COLO829 (cell line): ENCODE measurements around the gene LCOR.

Experiments used
- DNase-seq: peaks from one replicate; pipeline ENCODE4 v3.0.0; 2012; ENCODE audit warnings: low spot score

The LCOR gene

GRCh38 chr10:96988426-96988825 is 156.3 kb downstream of the LCOR start:
- no peak for DNase-seq

- no peak for DNase-seq
Measured at GRCh38 chr10:96991313-96991841, 159.3 kb downstream of the LCOR start.

DNA sequence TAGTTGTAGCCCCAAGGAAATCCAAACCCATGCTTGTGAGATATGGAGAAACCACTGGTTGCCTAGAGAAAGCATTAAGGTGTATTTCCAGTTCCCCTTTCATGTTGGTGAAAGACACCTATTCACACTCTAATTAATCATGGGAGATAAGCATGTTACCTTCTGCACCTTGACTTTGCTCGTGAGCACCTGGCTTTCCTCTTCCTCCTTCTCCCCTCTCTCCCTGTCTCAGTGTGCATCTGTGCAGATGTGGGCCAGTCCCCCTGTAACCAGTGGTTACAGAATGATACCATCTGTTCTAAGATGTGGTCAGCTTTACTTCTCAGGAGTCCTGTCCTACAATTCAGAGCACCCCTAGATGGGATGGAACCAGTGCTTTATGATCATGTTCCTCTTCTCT is 160.6 kb downstream of the LCOR start:
- DNase-seq: no peak

DNA sequence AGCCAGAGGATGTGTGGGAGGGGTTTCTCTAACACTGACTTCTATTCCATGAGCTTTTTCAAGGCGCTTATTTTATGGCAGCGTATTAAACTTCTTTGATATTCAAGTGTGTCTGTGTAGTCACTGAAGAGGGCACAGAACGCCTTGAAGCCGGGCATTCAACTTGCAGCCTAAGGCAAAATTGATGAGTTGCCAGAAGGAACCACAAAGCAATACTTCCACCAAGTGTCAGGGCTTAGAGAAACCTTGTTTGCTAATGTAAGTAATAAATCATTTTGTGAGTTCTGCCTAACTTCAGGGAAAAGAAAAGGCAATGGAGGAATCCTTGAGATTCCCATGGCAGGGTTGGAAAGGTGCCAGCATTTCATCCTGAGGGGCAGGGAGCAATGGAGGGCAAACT is 163.8 kb downstream of the LCOR start:
- peak; percentile 94 for DNase-seq

DNA sequence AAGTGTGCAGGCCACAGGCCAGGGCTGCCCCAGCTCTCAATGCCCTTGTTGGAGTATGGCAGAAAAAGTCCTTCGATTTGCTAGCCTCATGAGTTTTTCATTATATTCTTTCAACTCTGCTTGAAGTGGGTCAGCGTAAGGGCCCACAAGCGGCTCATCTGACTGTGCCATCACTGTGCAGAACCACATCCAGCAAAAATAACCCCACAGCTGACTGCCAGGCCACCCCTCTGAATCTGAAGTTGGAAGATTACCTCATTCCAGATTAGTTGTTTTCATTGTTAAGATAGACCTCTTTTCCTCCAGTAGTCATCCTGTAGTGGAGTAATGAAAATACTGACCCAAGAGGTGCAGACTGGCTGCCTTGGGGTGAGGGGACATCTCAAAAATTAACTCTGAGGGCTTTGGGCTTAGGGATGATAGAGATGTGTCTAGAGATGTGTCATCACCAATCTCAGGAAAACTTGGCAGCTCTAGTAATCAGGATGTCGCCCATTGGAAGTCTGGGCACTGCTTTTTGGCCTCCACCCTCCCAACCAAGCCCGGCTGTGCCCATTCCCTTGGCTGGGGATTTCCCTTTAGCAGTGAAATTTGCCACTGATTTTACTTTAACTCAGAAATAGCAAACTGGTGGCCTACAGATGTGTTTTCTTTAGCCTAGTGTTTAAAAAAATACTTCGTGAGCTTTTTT is 164.3 kb downstream of the LCOR start:
- DNase-seq: peak; percentile 6

DNA sequence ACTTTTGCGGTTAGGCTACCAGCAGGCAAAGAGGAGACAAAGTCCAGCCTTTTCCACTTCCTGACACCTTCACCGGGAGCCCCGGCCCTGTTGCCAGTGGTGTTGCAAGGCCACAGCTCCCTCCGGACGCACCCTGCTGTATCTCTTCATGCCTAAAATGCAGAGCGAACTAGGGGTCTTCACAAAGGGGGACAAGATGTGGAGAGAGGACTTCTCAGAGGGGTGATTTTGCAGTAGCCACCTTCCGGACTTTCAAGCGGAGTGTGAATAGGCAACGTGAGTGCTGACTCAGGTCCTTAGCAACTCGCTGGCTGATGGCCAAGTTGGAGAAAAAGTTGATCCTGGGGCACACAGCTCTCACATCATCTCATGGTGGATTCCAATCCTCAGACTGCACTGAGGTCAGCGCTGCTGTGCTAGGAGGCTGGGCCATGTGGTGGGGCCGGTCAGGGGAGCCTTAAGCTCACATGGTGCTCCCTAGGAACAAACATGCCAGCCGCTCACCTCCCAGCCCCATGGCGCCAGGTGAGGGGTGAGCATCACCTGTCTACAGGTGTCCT is 166.3 kb downstream of the LCOR start:
- no peak for DNase-seq

- DNase-seq: no peak
Measured at GRCh38 chr10:96999337-96999736, 167.2 kb downstream of the LCOR start.

GRCh38 chr10:96999987-97000386 is 167.9 kb downstream of the LCOR start:
- no peak for DNase-seq

DNA sequence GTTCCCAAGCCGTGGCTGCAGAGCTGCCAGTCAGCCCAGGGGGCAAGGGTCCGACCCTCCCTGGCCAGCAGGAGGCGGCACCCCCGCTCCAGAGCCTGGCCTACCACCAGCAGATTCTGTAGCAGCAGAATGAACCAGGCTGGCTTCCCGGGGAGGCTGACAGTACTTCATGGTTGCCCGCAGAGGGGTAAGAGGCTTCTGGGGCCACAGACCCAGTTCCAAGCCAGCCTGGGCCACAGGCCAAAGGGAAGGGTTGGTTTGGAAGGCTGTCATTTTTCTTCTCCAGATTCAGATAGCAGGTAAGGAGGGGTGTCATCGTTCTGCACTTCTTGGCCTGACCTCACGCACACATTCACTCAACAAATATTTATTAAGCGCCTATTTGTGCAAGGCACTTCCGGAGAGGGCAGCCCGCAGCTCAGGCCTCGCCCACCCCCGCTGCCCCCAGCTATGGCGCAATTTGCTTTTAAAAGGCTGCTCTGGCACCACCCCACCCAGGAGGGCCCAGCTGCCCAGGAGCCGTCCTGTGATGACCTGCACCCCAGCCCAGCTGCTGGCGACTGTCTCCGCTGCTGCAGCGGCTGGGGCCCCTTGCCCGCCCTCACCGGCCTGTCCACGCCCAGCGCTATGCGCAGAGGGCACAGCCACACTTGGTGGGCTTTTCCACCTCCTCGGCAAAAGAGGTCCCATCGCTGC is 168.5 kb downstream of the LCOR start:
- no peak for DNase-seq

- no peak for DNase-seq
Measured at GRCh38 chr10:97001183-97001991, 169.3 kb downstream of the LCOR start.

GRCh38 chr10:97002670-97003069 is 170.6 kb downstream of the LCOR start:
- DNase-seq: no peak

DNA sequence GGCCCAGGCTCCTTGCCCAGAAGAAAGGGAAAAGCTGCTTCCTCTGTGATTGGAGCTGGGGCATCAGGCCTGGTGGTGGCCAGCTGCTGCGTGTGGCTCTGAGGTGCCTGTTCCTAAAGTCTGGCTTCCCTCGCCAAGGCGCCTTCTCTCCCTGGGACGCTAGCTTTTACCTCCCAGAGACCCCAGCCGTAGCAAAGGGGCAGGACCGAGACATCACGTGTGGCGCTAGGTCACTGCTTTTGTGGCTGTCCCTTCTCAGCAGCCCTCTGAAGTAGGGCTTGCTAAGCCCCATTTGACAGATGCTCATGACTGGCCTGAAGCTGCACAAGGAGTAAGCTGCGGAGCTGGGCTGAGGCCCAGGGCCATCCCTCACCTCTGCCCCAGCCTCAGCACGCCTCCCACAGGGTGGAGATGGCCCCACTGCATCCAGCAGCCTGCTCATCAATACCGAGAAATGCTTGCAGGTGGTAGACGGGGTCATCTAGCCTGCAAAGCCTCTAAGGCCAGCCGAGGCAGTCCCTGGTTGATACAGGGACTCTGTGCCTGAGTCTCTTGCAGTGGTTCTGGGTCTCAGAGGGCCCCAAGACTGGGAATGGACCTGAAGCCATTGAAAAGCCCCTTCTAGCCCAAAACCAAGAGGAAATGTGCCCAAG is 171.2 kb downstream of the LCOR start:
- no peak for DNase-seq

- DNase-seq: no peak
Measured at GRCh38 chr10:97003804-97004201, 171.7 kb downstream of the LCOR start.

GRCh38 chr10:97004591-97004990 is 172.5 kb downstream of the LCOR start:
- DNase-seq: no peak

DNA sequence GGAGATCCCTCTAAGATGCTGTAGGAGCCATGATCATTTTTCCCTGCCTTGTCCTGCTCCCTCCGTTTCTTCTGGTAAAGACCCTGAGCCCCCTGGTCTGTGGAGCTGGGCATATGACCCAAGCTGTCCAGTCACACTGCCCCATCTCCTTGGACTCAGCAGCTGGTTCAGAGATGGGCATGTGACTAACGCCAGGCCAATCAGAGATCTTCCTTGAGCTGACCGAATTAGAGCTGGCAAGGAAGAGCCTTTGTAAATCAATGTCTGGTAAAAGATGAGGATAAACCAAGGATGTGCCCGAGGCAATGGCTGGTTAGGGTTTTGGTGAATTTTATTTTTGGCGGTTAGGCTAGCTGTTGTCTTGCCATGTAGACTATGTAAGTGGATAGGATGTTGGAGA is 173.3 kb downstream of the LCOR start:
- DNase-seq: no peak

DNA sequence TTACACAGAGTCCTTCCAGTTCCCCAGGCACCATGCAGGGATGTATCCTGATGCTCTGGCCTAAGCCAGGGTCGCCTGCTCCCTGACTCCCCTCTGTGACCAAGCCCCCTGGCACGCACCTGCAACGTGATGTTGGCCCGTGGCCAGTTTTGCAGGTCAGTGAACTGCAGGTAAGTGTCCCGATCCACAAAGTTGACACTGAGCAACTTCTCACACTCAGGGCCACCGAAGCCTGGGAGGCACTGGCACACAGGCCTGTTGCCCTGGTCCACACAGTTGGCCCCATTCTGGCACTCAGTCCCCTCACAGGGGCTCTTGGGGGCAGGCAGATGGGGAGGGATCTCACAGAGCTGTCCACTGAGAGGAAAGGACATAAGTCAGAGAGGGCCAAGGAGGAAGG is 174.3 kb downstream of the LCOR start:
- no peak for DNase-seq

- no peak for DNase-seq
Measured at GRCh38 chr10:97007417-97007816, 175.3 kb downstream of the LCOR start.

- DNase-seq: no peak
Measured at GRCh38 chr10:97010695-97011206, 178.7 kb downstream of the LCOR start.

DNA sequence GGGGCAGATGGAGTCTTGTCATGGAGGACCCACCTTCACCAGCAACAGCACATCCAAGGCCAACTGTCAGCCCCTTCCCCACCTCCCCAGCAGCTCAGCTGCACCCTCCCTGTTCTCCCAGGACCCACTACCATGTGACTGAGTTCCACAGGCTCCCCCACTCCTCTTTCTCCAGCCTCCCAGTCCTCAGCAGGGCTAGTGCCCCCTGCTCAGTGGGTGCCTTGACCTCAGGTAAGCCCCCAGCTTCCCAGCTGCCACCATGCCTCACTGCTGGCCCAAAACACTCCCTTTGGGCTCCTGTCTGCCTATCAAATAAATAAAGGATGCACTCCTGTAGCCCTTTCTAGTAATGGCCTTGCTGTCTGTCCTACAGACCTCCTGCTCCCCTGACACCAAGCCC is 179.3 kb downstream of the LCOR start:
- no peak for DNase-seq

DNA sequence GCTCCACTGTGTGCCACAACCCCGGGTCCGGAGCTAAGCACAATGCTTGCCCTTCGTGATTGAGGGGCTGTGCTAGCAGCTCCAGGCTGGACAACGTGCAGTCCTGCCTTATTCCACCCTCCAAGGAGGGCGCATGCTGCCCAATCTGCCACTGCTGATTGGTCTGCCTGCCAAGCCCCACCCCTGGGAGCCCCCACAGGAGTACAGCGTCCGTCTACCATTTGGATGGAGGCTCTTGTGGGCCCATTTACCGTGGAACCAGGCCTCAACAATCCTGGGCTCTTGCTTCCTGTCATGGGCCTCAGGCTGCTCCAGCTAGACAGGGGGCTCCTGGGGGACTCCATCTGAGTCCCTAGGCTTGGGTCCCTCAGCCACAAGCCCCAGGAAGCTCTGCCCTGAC is 180.4 kb downstream of the LCOR start:
- DNase-seq: no peak

DNA sequence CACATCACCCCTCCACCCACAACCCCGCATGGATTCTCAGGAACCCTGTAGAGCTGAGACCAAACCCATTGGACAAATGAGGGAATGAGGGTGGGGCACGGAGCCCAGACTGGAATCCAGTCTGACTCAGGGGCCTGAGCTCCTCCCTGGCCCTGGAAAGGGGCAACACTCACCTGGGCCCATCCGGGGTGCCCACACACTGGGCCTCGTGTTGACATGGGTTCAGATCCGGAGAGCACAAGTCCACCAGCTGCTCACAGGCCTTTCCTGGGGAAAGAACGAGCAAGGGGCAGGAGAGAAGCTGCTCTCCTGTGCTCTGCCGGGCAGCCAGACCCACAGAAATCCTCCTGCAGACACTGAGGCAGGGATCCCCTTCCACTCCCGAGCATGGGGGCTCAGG is 181.5 kb downstream of the LCOR start:
- no peak for DNase-seq

DNA sequence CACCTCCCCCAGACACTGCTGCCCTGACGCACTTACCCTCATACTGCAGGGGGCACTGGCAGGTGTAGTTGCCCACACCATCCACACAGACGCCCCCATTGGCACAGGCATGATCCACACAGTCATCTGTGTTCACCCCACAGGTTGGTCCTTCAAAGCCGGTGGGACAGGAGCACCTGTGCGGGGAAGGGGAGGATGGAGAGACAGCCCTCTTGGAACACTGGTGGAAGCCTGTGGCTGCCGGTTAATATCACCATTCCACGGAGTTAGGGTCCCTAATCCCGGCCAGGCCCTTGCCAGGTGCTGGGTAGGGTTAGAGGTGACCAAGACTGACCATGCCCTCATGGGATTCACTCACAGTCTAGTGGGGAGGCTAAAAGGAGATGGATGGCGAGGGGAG is 181.9 kb downstream of the LCOR start:
- DNase-seq: no peak
